Caco-2 (cell line): ENCODE data around the gene PROX1. TPM values are rescaled to one million over a fixed set of nuclear protein-coding genes. Genes with fewer than 3 reads are reported as not detected.

ENCODE experiments used
- BruUV-seq: library from RNA; stranded (reverse); fragments of 400-500 nt; replicated peaks from 2 replicates; lab custom pipeline; 2021; lab: Mats Ljungman, UMichigan
- CTCF ChIA-PET: fragments of 300-600 bp; sonication (Branson Sonifier 250); formaldehyde crosslinking; loops from one replicate; lab custom pipeline; 2022; ENCODE audit warnings: antibody characterized with exemption; lab: Charles Lee
- POLR2A ChIA-PET: fragments of 300-600 bp; sonication (Branson Sonifier 250); formaldehyde crosslinking; loops from one replicate; lab custom pipeline; 2022; ENCODE audit warnings: antibody characterized with exemption; lab: Charles Lee
- DNase-seq, 2 experiments: peaks; one replicate each; pipeline versions ENCODE4 v3.0.0 to v3.0.0-alpha.2; 2020 to 2022
- H3K27me3 ChIP-seq: replicated peaks from 2 replicates; pipeline ENCODE4 v1.6.0; 2011; ENCODE audit warnings: low read length; ENCODE audit not compliant: control insufficient read depth, insufficient read depth
- H3K36me3 ChIP-seq: 2 replicates; pipeline ENCODE4 v1.5.1; 2011; ENCODE audit warnings: low read length; ENCODE audit not compliant: control insufficient read depth, insufficient read depth
- H3K4me1 ChIP-seq: fragments of 250-450 bp; sonication (Bioruptor Pico); 2 replicates; pipeline ENCODE4 v1.5.1; 2020; ENCODE audit warnings: mild to moderate bottlenecking
- H3K4me3 ChIP-seq: 2 replicates; pipeline ENCODE4 v1.5.1; 2011; ENCODE audit warnings: low read depth, mild to moderate bottlenecking, control low read depth, low read length
- H3K9me3 ChIP-seq: fragments of 250-450 bp; sonication (Bioruptor Pico); 2 replicates; pipeline ENCODE4 v1.5.1; 2020; ENCODE audit warnings: mild to moderate bottlenecking, moderate library complexity
- H3K27ac Mint-ChIP-seq: one replicate; pipeline ENCODE4 v1.8.0; 2022; ENCODE audit warnings: mixed read lengths; ENCODE audit not compliant: unreplicated experiment
- H3K27me3 Mint-ChIP-seq: one replicate; pipeline ENCODE4 v1.8.0; 2022; ENCODE audit warnings: mixed read lengths; ENCODE audit not compliant: insufficient read depth, unreplicated experiment
- H3K36me3 Mint-ChIP-seq: one replicate; pipeline ENCODE4 v1.8.0; 2022; ENCODE audit warnings: mild to moderate bottlenecking, mixed read lengths; ENCODE audit not compliant: insufficient read depth, unreplicated experiment
- H3K4me1 Mint-ChIP-seq: one replicate; pipeline ENCODE4 v1.8.0; 2022; ENCODE audit warnings: low read depth, mixed read lengths; ENCODE audit not compliant: unreplicated experiment
- H3K4me3 Mint-ChIP-seq: one replicate; pipeline ENCODE4 v1.8.0; 2022; ENCODE audit warnings: mild to moderate bottlenecking, moderate library complexity, mixed read lengths; ENCODE audit not compliant: unreplicated experiment
- H3K9me3 Mint-ChIP-seq: one replicate; pipeline ENCODE4 v1.8.0; 2022; ENCODE audit warnings: mixed read lengths; ENCODE audit not compliant: unreplicated experiment
- intact Hi-C: fragments of 100-400 bp; cut with micrococcal nuclease; formaldehyde crosslinking; loops from one replicate; pipeline ENCODE4 v1.10.0; 2022; ENCODE audit not compliant: unreplicated experiment
- total RNA-seq: library from RNA; stranded (reverse); gene quantifications from 2 replicates; pipeline ENCODE4 v1.2.3, GENCODE V29; 2022
- TF ChIP-seq, protein P1 (sequence below), 2 experiments: fragments of 200-600 bp in 1 of 2; IDR thresholded peaks; 1 replicate in 1 of 2; 2 replicates in 1 of 2; pipeline versions ENCODE4 v1.5.1 to v1.8.0; 2011 to 2022; ENCODE audit warnings: antibody characterized with exemption in 1 of 2, control low read depth in 1 of 2, inconsistent platforms in 1 of 2, low read depth in 1 of 2, low read length in 1 of 2, mild to moderate bottlenecking in 1 of 2, moderate library complexity in 1 of 2; ENCODE audit not compliant: insufficient read depth in 1 of 2, severe bottlenecking in 1 of 2, unreplicated experiment in 1 of 2

The PROX1 gene
- total RNA-seq, 1 experiment from 2014 or later, result 17.6 TPM

DNA sequence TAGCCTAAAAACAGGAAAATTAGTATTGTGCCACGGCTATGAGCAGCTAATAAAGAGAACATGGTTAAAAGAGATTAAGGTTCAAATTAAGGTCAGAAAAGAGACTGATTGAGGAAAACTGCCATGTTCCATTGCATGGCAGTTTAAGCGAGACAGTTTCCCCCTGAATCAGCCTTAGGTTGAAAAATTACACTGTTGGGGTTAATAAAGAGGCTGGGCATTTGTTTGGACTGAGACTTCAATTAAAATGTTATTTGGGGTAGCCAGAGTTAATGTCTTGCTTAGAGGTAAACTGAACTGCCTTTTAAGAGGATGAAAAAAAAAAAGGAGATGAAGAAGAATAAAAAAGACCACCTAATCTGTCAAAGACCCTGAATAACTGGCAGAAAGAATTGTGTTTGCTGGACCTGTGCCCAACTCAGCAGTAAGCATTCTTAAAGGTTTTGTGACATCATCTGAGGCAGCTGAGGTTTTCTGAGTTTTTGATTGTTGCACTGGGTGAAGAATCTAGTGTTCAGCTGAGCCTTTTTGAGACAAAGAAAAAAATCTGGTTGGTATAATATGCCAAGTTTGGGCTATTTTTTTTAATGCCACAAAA, 17.7 kb upstream of the PROX1 start:
- POLR2A ChIA-PET, result no interaction called here
- H3K27me3 Mint-ChIP-seq, result peaks cover 2% of the 10 kb centered on the region
- intact Hi-C loops, result no loop called here

DNA sequence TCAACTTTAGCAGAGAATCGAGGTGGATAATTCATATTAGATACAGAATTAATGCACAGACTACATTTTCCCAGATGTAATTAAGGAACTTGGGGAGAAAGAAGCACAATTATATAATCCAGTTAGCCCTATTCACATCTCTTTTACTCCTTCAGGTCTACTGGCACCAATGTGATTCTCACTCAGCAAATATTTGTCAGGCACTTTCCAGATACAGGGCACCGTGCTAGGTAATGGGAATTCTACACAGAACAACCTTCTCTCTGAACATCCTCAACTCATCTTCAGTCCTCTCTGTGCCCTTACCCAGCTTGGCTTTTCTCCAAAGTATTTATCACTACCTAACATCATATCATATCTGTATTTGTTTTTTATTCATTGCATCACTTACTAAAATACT, 15.6 kb upstream of the PROX1 start:
- ChIA-PET CTCF (no interaction called here), POLR2A (no interaction called here)
- H3K4me1 ChIP-seq, result peaks cover 14% of the 10 kb centered on the region
- no peaks in the 10 kb centered on the region for H3K9me3 Mint-ChIP-seq
- intact Hi-C loops, result no loop called here
- no peak for DNase-seq
- no peaks in the 10 kb centered on the region for H3K4me1 Mint-ChIP-seq
- no TSS peak for BruUV-seq
- no peak overlapping the region for H3K4me3 Mint-ChIP-seq
- no peaks in the 10 kb centered on the region for H3K27me3 ChIP-seq
- H3K27ac Mint-ChIP-seq, result no peak overlapping the region
- H3K4me3 ChIP-seq, result no peak overlapping the region
- no peaks in the 10 kb centered on the region for H3K27me3 Mint-ChIP-seq
- H3K36me3 Mint-ChIP-seq, result no peaks in the 10 kb centered on the region
- no peaks in the 10 kb centered on the region for H3K9me3 ChIP-seq
- TF ChIP-seq, protein P1, sequence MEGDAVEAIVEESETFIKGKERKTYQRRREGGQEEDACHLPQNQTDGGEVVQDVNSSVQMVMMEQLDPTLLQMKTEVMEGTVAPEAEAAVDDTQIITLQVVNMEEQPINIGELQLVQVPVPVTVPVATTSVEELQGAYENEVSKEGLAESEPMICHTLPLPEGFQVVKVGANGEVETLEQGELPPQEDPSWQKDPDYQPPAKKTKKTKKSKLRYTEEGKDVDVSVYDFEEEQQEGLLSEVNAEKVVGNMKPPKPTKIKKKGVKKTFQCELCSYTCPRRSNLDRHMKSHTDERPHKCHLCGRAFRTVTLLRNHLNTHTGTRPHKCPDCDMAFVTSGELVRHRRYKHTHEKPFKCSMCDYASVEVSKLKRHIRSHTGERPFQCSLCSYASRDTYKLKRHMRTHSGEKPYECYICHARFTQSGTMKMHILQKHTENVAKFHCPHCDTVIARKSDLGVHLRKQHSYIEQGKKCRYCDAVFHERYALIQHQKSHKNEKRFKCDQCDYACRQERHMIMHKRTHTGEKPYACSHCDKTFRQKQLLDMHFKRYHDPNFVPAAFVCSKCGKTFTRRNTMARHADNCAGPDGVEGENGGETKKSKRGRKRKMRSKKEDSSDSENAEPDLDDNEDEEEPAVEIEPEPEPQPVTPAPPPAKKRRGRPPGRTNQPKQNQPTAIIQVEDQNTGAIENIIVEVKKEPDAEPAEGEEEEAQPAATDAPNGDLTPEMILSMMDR (IDR thresholded peaks at IDR 0.05; ENCODE audit: insufficient read depth in 1 of 2, low read depth in 1 of 2, low read length in 1 of 2, severe bottlenecking in 1 of 2, unreplicated experiment in 1 of 2), result no peak
- no peaks in the 10 kb centered on the region for H3K36me3 ChIP-seq

More for the DNA sequence above, 17.7 kb upstream of the PROX1 start:
- H3K9me3 Mint-ChIP-seq, result no peaks in the 10 kb centered on the region
- no peaks in the 10 kb centered on the region for H3K4me1 Mint-ChIP-seq
- H3K4me3 ChIP-seq, result no peak overlapping the region
- TF ChIP-seq, protein P1 (IDR thresholded peaks at IDR 0.05; ENCODE audit: insufficient read depth in 1 of 2, low read depth in 1 of 2, low read length in 1 of 2, severe bottlenecking in 1 of 2, unreplicated experiment in 1 of 2), result no peak
- CTCF ChIA-PET, result no interaction called here
- no peak for DNase-seq
- H3K36me3 Mint-ChIP-seq, result no peaks in the 10 kb centered on the region
- H3K36me3 ChIP-seq, result no peaks in the 10 kb centered on the region
- H3K27me3 ChIP-seq, result no peaks in the 10 kb centered on the region
- no peak overlapping the region for H3K4me3 Mint-ChIP-seq
- H3K4me1 ChIP-seq, result no peaks in the 10 kb centered on the region
- H3K9me3 ChIP-seq, result no peaks in the 10 kb centered on the region
- no peak overlapping the region for H3K27ac Mint-ChIP-seq
- BruUV-seq, result no TSS peak

DNA sequence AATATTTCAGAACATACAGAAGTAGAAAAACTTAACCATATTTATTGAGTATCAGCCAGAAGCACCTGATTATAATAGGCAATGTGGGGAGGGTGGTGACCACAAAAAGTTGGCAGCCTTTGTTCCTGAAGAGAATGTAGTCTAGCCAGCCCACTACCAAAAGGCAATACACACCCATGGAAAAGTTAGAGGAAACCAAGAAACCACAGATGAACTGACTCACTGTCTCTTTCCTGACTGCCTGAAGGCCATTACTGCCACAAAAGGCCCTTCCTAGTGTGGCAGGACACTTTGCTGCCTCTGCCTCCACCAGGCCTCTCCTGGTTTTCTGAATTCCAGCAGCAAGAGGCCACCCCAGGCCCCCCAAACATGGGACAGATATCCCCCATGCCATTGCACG, 14.6 kb upstream of the PROX1 start:
- intact Hi-C loops, result no loop called here
- peaks cover 6% of the 10 kb centered on the region for H3K4me1 Mint-ChIP-seq
- TF ChIP-seq, protein P1 (IDR thresholded peaks at IDR 0.05; ENCODE audit: insufficient read depth in 1 of 2, low read depth in 1 of 2, low read length in 1 of 2, severe bottlenecking in 1 of 2, unreplicated experiment in 1 of 2), result no peak
- Histone ChIP-seq H3K36me3 (no peaks in the 10 kb centered on the region), H3K4me1 (peaks cover 21% of the 10 kb centered on the region), H3K27me3 (no peaks in the 10 kb centered on the region), H3K4me3 (no peak overlapping the region), H3K9me3 (no peaks in the 10 kb centered on the region)
- CTCF ChIA-PET, result no interaction called here
- no peaks in the 10 kb centered on the region for H3K27me3 Mint-ChIP-seq
- BruUV-seq, result no TSS peak
- H3K27ac Mint-ChIP-seq, result no peak overlapping the region
- POLR2A ChIA-PET, result no interaction called here
- no peaks in the 10 kb centered on the region for H3K36me3 Mint-ChIP-seq
- no peak for DNase-seq
- H3K9me3 Mint-ChIP-seq, result no peaks in the 10 kb centered on the region
- H3K4me3 Mint-ChIP-seq, result no peak overlapping the region
